NCI-H226 (cell line): ENCODE data around the gene LPP.

Experiments
- DNase-seq: peaks from one replicate; pipeline ENCODE4 v3.0.0-alpha.2; 2015

The LPP gene

GRCh38 chr3:188198001-188198400 is 44.0 kb downstream of the LPP start:
- no peak for DNase-seq

GRCh38 chr3:188198760-188199327 is 44.9 kb downstream of the LPP start:
- no peak for DNase-seq

GRCh38 chr3:188199386-188199785 is 45.4 kb downstream of the LPP start:
- DNase-seq = no peak

- no peak for DNase-seq
Observed at GRCh38 chr3:188200481-188200880, 46.5 kb downstream of the LPP start.

- no peak for DNase-seq
Observed at GRCh38 chr3:188202358-188203138, 48.6 kb downstream of the LPP start.

- no peak for DNase-seq
Observed at GRCh38 chr3:188204526-188204925, 50.6 kb downstream of the LPP start.

GRCh38 chr3:188205992-188206416 is 52.0 kb downstream of the LPP start:
- no peak for DNase-seq

GRCh38 chr3:188206787-188207186 is 52.8 kb downstream of the LPP start:
- DNase-seq = no peak

- DNase-seq = no peak
Observed at GRCh38 chr3:188207941-188208515, 54.1 kb downstream of the LPP start.

- DNase-seq = no peak
Observed at GRCh38 chr3:188208516-188208981, 54.6 kb downstream of the LPP start.

- no peak for DNase-seq
Observed at GRCh38 chr3:188209034-188209433, 55.1 kb downstream of the LPP start.

GRCh38 chr3:188209740-188210139 is 55.8 kb downstream of the LPP start:
- no peak for DNase-seq

- DNase-seq = no peak
Observed at GRCh38 chr3:188211476-188211875, 57.5 kb downstream of the LPP start.

GRCh38 chr3:188212308-188212969 is 58.5 kb downstream of the LPP start:
- no peak for DNase-seq

GRCh38 chr3:188214442-188214841 is 60.5 kb downstream of the LPP start:
- DNase-seq = no peak

- DNase-seq = no peak
Observed at GRCh38 chr3:188215129-188215528, 61.2 kb downstream of the LPP start.

GRCh38 chr3:188217011-188217463 is 63.1 kb downstream of the LPP start:
- DNase-seq = no peak

GRCh38 chr3:188217726-188218125 is 63.8 kb downstream of the LPP start:
- no peak for DNase-seq

GRCh38 chr3:188218603-188219002 is 64.6 kb downstream of the LPP start:
- no peak for DNase-seq

GRCh38 chr3:188219147-188219546 is 65.2 kb downstream of the LPP start:
- no peak for DNase-seq

GRCh38 chr3:188220097-188220788 is 66.3 kb downstream of the LPP start:
- no peak for DNase-seq

- no peak for DNase-seq
Observed at GRCh38 chr3:188220988-188221818, 67.2 kb downstream of the LPP start.
